ENCODE measurements around the gene FMNL3.

Gene FMNL3

GRCh38 chr12:49748800-49749199 is 41.6 kb upstream of the FMNL3 start:
- TF ChIP-seq ZNF70 (CRISPR knock-in tag; IDR thresholded peaks at IDR 0.05) (no peak), ISL1 (CRISPR knock-in tag; IDR thresholded peaks at IDR 0.05) (no peak), ESRRG (CRISPR knock-in tag; IDR thresholded peaks at IDR 0.05) (no peak), RARB (CRISPR knock-in tag; IDR thresholded peaks at IDR 0.05) (no peak), ZNF8 (CRISPR knock-in tag; IDR thresholded peaks at IDR 0.05) (no peak), TOX (CRISPR knock-in tag; IDR thresholded peaks at IDR 0.05; ENCODE audit: borderline replicate concordance) (no peak), PPARA (CRISPR knock-in tag; IDR thresholded peaks at IDR 0.05; ENCODE audit: borderline replicate concordance) (no peak), BACH2 (CRISPR knock-in tag; IDR thresholded peaks at IDR 0.05; ENCODE audit: borderline replicate concordance) (no peak), ARNTL (CRISPR knock-in tag; IDR thresholded peaks at IDR 0.05; ENCODE audit: borderline replicate concordance, low read depth) (no peak), ZC3H10 (CRISPR knock-in tag; IDR thresholded peaks at IDR 0.05) (no peak)
- ATAC-seq = no peak

DNA sequence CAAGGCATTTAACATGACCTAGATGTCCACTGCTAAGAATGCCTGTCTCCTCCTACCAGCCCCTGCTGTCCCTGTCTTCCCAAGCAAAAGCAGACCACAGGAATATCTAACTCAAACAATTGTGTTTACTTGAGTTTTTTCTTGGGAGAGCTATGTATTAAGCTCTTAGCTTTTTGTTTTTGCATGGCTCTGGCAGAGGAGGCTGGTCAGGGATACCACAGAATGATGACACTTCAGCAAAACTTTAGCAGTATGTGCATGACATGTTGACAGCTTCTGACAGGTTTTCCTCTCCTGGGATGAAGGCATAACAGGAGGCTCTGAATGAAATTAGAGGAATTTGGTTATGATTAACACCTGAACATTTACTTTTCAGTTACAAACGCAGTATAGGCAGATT is 41.1 kb upstream of the FMNL3 start:
- TF ChIP-seq, protein P1, sequence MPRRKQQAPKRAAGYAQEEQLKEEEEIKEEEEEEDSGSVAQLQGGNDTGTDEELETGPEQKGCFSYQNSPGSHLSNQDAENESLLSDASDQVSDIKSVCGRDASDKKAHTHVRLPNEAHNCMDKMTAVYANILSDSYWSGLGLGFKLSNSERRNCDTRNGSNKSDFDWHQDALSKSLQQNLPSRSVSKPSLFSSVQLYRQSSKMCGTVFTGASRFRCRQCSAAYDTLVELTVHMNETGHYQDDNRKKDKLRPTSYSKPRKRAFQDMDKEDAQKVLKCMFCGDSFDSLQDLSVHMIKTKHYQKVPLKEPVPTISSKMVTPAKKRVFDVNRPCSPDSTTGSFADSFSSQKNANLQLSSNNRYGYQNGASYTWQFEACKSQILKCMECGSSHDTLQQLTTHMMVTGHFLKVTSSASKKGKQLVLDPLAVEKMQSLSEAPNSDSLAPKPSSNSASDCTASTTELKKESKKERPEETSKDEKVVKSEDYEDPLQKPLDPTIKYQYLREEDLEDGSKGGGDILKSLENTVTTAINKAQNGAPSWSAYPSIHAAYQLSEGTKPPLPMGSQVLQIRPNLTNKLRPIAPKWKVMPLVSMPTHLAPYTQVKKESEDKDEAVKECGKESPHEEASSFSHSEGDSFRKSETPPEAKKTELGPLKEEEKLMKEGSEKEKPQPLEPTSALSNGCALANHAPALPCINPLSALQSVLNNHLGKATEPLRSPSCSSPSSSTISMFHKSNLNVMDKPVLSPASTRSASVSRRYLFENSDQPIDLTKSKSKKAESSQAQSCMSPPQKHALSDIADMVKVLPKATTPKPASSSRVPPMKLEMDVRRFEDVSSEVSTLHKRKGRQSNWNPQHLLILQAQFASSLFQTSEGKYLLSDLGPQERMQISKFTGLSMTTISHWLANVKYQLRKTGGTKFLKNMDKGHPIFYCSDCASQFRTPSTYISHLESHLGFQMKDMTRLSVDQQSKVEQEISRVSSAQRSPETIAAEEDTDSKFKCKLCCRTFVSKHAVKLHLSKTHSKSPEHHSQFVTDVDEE (CRISPR knock-in tag; IDR thresholded peaks at IDR 0.05) = no peak
- TF ChIP-seq, protein P2, sequence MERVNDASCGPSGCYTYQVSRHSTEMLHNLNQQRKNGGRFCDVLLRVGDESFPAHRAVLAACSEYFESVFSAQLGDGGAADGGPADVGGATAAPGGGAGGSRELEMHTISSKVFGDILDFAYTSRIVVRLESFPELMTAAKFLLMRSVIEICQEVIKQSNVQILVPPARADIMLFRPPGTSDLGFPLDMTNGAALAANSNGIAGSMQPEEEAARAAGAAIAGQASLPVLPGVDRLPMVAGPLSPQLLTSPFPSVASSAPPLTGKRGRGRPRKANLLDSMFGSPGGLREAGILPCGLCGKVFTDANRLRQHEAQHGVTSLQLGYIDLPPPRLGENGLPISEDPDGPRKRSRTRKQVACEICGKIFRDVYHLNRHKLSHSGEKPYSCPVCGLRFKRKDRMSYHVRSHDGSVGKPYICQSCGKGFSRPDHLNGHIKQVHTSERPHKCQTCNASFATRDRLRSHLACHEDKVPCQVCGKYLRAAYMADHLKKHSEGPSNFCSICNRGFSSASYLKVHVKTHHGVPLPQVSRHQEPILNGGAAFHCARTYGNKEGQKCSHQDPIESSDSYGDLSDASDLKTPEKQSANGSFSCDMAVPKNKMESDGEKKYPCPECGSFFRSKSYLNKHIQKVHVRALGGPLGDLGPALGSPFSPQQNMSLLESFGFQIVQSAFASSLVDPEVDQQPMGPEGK (CRISPR knock-in tag; IDR thresholded peaks at IDR 0.05; ENCODE audit: borderline replicate concordance) = no peak
- TF ChIP-seq ZFP30 (CRISPR knock-in tag; IDR thresholded peaks at IDR 0.05) (no peak), OSR1 (CRISPR knock-in tag; IDR thresholded peaks at IDR 0.05) (no peak), ZNF8 (CRISPR knock-in tag; IDR thresholded peaks at IDR 0.05) (no peak), CSDC2 (CRISPR knock-in tag; IDR thresholded peaks at IDR 0.05) (no peak), ZNF565 (CRISPR knock-in tag; conservative IDR thresholded peaks at IDR 0.05; ENCODE audit: low read depth) (no peak), CSRNP3 (CRISPR knock-in tag; IDR thresholded peaks at IDR 0.05) (no peak), ZFP3 (CRISPR knock-in tag; IDR thresholded peaks at IDR 0.05) (no peak), ISL1 (CRISPR knock-in tag; IDR thresholded peaks at IDR 0.05) (no peak)
- ATAC-seq = no peak

DNA sequence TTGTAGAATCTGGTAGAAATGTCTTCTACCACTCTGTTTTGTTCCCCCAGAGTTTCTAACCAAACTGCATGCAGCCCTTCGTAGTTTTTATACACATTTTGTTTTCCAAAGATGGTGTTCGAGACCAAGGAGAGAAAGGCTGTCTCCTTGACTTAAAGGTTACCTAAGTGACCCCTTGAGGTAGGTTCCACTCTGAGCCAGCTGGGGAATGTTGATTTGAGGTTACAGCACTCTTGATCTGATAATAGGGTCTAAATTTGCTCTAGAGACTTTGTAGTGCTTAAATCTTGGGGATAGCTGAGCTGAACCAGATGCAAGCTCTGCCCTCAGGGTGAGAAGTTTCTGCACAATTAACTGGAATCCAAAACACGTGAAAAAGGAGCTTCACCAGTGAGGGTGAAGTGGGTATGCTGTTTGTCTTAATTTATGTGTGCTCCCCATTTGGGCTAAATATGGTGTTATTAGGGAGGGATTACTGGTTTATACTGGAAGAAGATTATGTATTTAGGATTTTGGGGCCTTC is 37.2 kb upstream of the FMNL3 start:
- no peak for ATAC-seq
- TF ChIP-seq CSDC2 (CRISPR knock-in tag; IDR thresholded peaks at IDR 0.05) (no peak), RARB (CRISPR knock-in tag; IDR thresholded peaks at IDR 0.05) (no peak), ZC3H10 (CRISPR knock-in tag; IDR thresholded peaks at IDR 0.05) (no peak), CSRNP3 (CRISPR knock-in tag; IDR thresholded peaks at IDR 0.05) (no peak), ISL1 (CRISPR knock-in tag; IDR thresholded peaks at IDR 0.05) (no peak), PPARA (CRISPR knock-in tag; IDR thresholded peaks at IDR 0.05; ENCODE audit: borderline replicate concordance) (no peak), BACH2 (CRISPR knock-in tag; IDR thresholded peaks at IDR 0.05; ENCODE audit: borderline replicate concordance) (no peak), TOX (CRISPR knock-in tag; IDR thresholded peaks at IDR 0.05; ENCODE audit: borderline replicate concordance) (no peak), ZNF70 (CRISPR knock-in tag; IDR thresholded peaks at IDR 0.05) (no peak), TCF4 (CRISPR knock-in tag; IDR thresholded peaks at IDR 0.05; ENCODE audit: borderline replicate concordance) (no peak), ESRRG (CRISPR knock-in tag; IDR thresholded peaks at IDR 0.05) (no peak), SNAI2 (CRISPR knock-in tag; IDR thresholded peaks at IDR 0.05) (no peak), GLIS3 (CRISPR knock-in tag; IDR thresholded peaks at IDR 0.05) (no peak)
- TF ChIP-seq, protein P1 (CRISPR knock-in tag; IDR thresholded peaks at IDR 0.05) = no peak
- TF ChIP-seq, protein P3, sequence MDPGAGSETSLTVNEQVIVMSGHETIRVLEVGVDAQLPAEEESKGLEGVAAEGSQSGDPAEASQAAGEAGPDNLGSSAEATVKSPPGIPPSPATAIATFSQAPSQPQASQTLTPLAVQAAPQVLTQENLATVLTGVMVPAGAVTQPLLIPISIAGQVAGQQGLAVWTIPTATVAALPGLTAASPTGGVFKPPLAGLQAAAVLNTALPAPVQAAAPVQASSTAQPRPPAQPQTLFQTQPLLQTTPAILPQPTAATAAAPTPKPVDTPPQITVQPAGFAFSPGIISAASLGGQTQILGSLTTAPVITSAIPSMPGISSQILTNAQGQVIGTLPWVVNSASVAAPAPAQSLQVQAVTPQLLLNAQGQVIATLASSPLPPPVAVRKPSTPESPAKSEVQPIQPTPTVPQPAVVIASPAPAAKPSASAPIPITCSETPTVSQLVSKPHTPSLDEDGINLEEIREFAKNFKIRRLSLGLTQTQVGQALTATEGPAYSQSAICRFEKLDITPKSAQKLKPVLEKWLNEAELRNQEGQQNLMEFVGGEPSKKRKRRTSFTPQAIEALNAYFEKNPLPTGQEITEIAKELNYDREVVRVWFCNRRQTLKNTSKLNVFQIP (CRISPR knock-in tag; IDR thresholded peaks at IDR 0.05; ENCODE audit: borderline replicate concordance, low read depth) = no peak
- TF ChIP-seq, protein P2 (CRISPR knock-in tag; IDR thresholded peaks at IDR 0.05; ENCODE audit: borderline replicate concordance) = no peak

All from SK-N-SH treated with all-trans-retinoic acid at 6 μM for 48 hours (cell line).